Ascending aorta (tissue), 2 donors: ENCODE data around the gene C2orf74. TPM values are rescaled to one million over a fixed set of nuclear protein-coding genes. Genes with fewer than 3 reads are reported as not detected.
"Not testable (repeated sequence)": the region's sequence is repeated elsewhere in the genome, so short reads cannot be mapped to it uniquely, and the experiment has no call there.

ENCODE experiments used
- DNase-seq, 2 donors: peaks; one replicate each; pipeline ENCODE4 v3.0.0-alpha.2; 2019; ENCODE audit warnings: low spot score in 2 of 2
- H3K27ac ChIP-seq, 2 donors: fragments of 200-600 bp; sonication (generic); one replicate each; pipeline ENCODE4 v1.5.1; 2016 to 2017; ENCODE audit warnings: mild to moderate bottlenecking in 1 of 2
- H3K27me3 ChIP-seq: fragments of 200-600 bp; sonication (generic); one replicate; pipeline ENCODE4 v1.5.1; 2017
- H3K36me3 ChIP-seq, 2 donors: fragments of 200-600 bp; sonication (generic); one replicate each; pipeline ENCODE4 v1.5.1; 2016
- H3K4me1 ChIP-seq, 2 donors: fragments of 200-600 bp; sonication (generic); one replicate each; pipeline ENCODE4 v1.5.1; 2016 to 2017; ENCODE audit warnings: mild to moderate bottlenecking in 1 of 2
- H3K4me3 ChIP-seq, 2 donors: fragments of 200-600 bp; sonication (generic); one replicate each; pipeline ENCODE4 v1.5.1; 2016 to 2017; ENCODE audit warnings: mild to moderate bottlenecking in 1 of 2
- H3K9me3 ChIP-seq, 2 donors: fragments of 200-600 bp; sonication (generic); one replicate each; pipeline ENCODE4 v1.5.1; 2016
- CTCF ChIP-seq, 3 experiments: fragments of 200-600 bp in 2 of 3; fragments of 450-650 bp in 1 of 3; sonication (generic) in 2 of 3; IDR thresholded peaks; one replicate each; pipeline ENCODE4 v1.5.1; 2016 to 2019; ENCODE audit warnings: antibody characterized with exemption in 3 of 3, mild to moderate bottlenecking in 1 of 3, moderate library complexity in 1 of 3
- intact Hi-C: fragments of 100-400 bp; cut with DNase I; formaldehyde crosslinking; loops from one replicate; pipeline ENCODE4 v1.15.1; 2023
- total RNA-seq: library from RNA; depleted of rRNA; stranded (reverse); fragments of >200 nt; gene quantifications from one replicate; pipeline ENCODE4 v1.1.0, GENCODE V29; 2016

Gene C2orf74
- total RNA-seq, 1 donor from 2014 or later: 7.2 TPM

GRCh38 chr2:61184263-61184662 lies 22.3 kb downstream of the C2orf74 start:
- no peak for TF ChIP-seq CTCF (IDR thresholded peaks at IDR 0.05)
- DNase-seq: no peak
- intact Hi-C loops: no loop called here
- Histone ChIP-seq H3K36me3 (peaks cover 55 to 75% of the 10 kb centered on the region in 2 donors), H3K4me3 (no peak overlapping the region), H3K27ac (no peak overlapping the region), H3K9me3 (no peaks in the 10 kb centered on the region), H3K27me3 (no peaks in the 10 kb centered on the region), H3K4me1 (peaks cover 13 to 27% of the 10 kb centered on the region in 2 donors)

GRCh38 chr2:61185231-61185728 lies 23.3 kb downstream of the C2orf74 start:
- Histone ChIP-seq H3K4me3 (no peak overlapping the region), H3K27me3 (no peaks in the 10 kb centered on the region), H3K27ac (peak overlapping the region in 1 of 2 donors; percentile 8), H3K9me3 (no peaks in the 10 kb centered on the region), H3K4me1 (peaks cover 12 to 17% of the 10 kb centered on the region in 2 donors), H3K36me3 (peaks cover 57 to 83% of the 10 kb centered on the region in 2 donors)
- DNase-seq: no peak
- TF ChIP-seq CTCF (IDR thresholded peaks at IDR 0.05): no peak
- intact Hi-C loops: no loop called here

GRCh38 chr2:61187085-61187484 lies 25.1 kb downstream of the C2orf74 start:
- no peak for TF ChIP-seq CTCF (IDR thresholded peaks at IDR 0.05)
- Histone ChIP-seq H3K4me1 (peaks cover under 1% of the 10 kb centered on the region in 2 donors), H3K4me3 (no peak overlapping the region), H3K9me3 (no peaks in the 10 kb centered on the region), H3K36me3 (peaks cover 67 to 75% of the 10 kb centered on the region in 2 donors), H3K27ac (no peak overlapping the region), H3K27me3 (no peaks in the 10 kb centered on the region)
- DNase-seq: no peak
- intact Hi-C loops: no loop called here

GRCh38 chr2:61193670-61194561 lies 31.9 kb downstream of the C2orf74 start:
- Histone ChIP-seq H3K4me1 (peaks cover 0 to 7% of the 10 kb centered on the region in 2 donors), H3K36me3 (peaks cover 23 to 46% of the 10 kb centered on the region in 2 donors), H3K4me3 (no peak overlapping the region), H3K27ac (peak overlapping the region; percentile 34 to 43), H3K9me3 (no peaks in the 10 kb centered on the region), H3K27me3 (no peaks in the 10 kb centered on the region)
- TF ChIP-seq CTCF (IDR thresholded peaks at IDR 0.05): no peak
- intact Hi-C loops: no loop called here
- no peak for DNase-seq

GRCh38 chr2:61194646-61195045 lies 32.7 kb downstream of the C2orf74 start:
- intact Hi-C loops, H3K4me3 ChIP-seq, H3K27me3 ChIP-seq, H3K4me1 ChIP-seq, DNase-seq, H3K9me3 ChIP-seq: not testable (repeated sequence)
- Histone ChIP-seq H3K27ac (peak overlapping the region; percentile 4 to 34), H3K36me3 (peaks cover 23 to 48% of the 10 kb centered on the region in 2 donors)

- no peak for TF ChIP-seq CTCF (IDR thresholded peaks at IDR 0.05)
- intact Hi-C loops: no loop called here
- no peak overlapping the region for H3K27ac ChIP-seq
- DNase-seq: no peak
- no peak overlapping the region for H3K4me3 ChIP-seq
- H3K36me3 ChIP-seq: peaks cover 23 to 51% of the 10 kb centered on the region in 2 donors
- peaks cover 0 to 7% of the 10 kb centered on the region in 2 donors for H3K4me1 ChIP-seq
- no peaks in the 10 kb centered on the region for H3K27me3 ChIP-seq
- H3K9me3 ChIP-seq: no peaks in the 10 kb centered on the region
These were observed 34.7 kb downstream of the C2orf74 start for GRCh38 chr2:61196671-61197070.
